Neural progenitor cell (in vitro differentiated cells): ENCODE measurements around the gene PRRT1B. TPM values are rescaled to one million over a fixed set of nuclear protein-coding genes. Genes with fewer than 3 reads are reported as not detected.

Experiments
- DNase-seq: peaks from one replicate; pipeline ENCODE4 v3.0.0-alpha.2; 2016; ENCODE audit warnings: low spot score
- H2AFZ ChIP-seq: fragments of 200-600 bp; sonication (generic); replicated peaks from 2 replicates; pipeline ENCODE4 v1.6.1; 2016; ENCODE audit warnings: antibody characterized with exemption
- H3F3A ChIP-seq: fragments of 200-600 bp; sonication (generic); 2 replicates; pipeline ENCODE4 v1.6.1; 2016; ENCODE audit warnings: antibody characterized with exemption, low read depth
- H3K27ac ChIP-seq: fragments of 200-600 bp; sonication (generic); 2 replicates; pipeline ENCODE4 v1.5.1; 2016; ENCODE audit warnings: mild to moderate bottlenecking
- H3K27me3 ChIP-seq: fragments of 200-600 bp; sonication (generic); 2 replicates; pipeline ENCODE4 v1.6.1; 2016; ENCODE audit warnings: mild to moderate bottlenecking, moderate library complexity
- H3K36me3 ChIP-seq: fragments of 200-600 bp; sonication (generic); 2 replicates; pipeline ENCODE4 v1.5.1; 2016
- H3K4me1 ChIP-seq: fragments of 200-600 bp; sonication (generic); 2 replicates; pipeline ENCODE4 v1.6.1; 2016; ENCODE audit warnings: mixed run types
- H3K4me2 ChIP-seq: fragments of 200-600 bp; sonication (generic); 2 replicates; pipeline ENCODE4 v1.6.1; 2016
- H3K4me3 ChIP-seq: fragments of 200-600 bp; sonication (generic); 2 replicates; pipeline ENCODE4 v1.5.1; 2016
- H3K79me2 ChIP-seq: fragments of 200-600 bp; sonication (generic); 2 replicates; pipeline ENCODE4 v1.6.1; 2016; ENCODE audit warnings: low read depth
- H3K9ac ChIP-seq: fragments of 200-600 bp; sonication (generic); 2 replicates; pipeline ENCODE4 v1.6.1; 2016
- H3K9me3 ChIP-seq: fragments of 200-600 bp; sonication (generic); 2 replicates; pipeline ENCODE4 v1.5.1; 2016; ENCODE audit warnings: low read depth
- H4K20me1 ChIP-seq: fragments of 200-600 bp; sonication (generic); 2 replicates; pipeline ENCODE4 v1.6.1; 2016; ENCODE audit warnings: low read depth
- H3K27ac Mint-ChIP-seq: 3 replicates; pipeline ENCODE4 v1.8.0; 2021; ENCODE audit warnings: mixed read lengths
- H3K27me3 Mint-ChIP-seq: 2 replicates; pipeline ENCODE4 v1.8.0; 2022; ENCODE audit warnings: low read depth, mild to moderate bottlenecking, inconsistent platforms, moderate library complexity, mixed read lengths; ENCODE audit not compliant: insufficient read depth
- H3K36me3 Mint-ChIP-seq: 3 replicates; pipeline ENCODE4 v1.8.0; 2021; ENCODE audit warnings: mixed read lengths
- H3K4me1 Mint-ChIP-seq: 3 replicates; pipeline ENCODE4 v1.8.0; 2021; ENCODE audit warnings: mixed read lengths
- H3K4me3 Mint-ChIP-seq: 3 replicates; pipeline ENCODE4 v1.8.0; 2021; ENCODE audit warnings: mild to moderate bottlenecking, moderate library complexity, mixed read lengths
- H3K9me3 Mint-ChIP-seq: 3 replicates; pipeline ENCODE4 v1.8.0; 2020; ENCODE audit warnings: mixed read lengths
- EZH2 ChIP-seq: fragments of 200-600 bp; sonication (generic); IDR thresholded peaks from 2 replicates; pipeline ENCODE4 v1.6.1; 2017; ENCODE audit warnings: antibody characterized with exemption, mild to moderate bottlenecking, moderate library complexity
- EZH2phosphoT487 ChIP-seq: fragments of 200-600 bp; sonication (generic); IDR thresholded peaks from 2 replicates; pipeline ENCODE4 v1.6.1; 2017; ENCODE audit warnings: antibody characterized with exemption
- total RNA-seq: library from RNA; depleted of rRNA; stranded (reverse); fragments of >200 nt; gene quantifications from 2 replicates; pipeline ENCODE4 v1.2.3, GENCODE V29; 2015; ENCODE audit warnings: low replicate concordance
- TF ChIP-seq, protein P1 (sequence below): fragments of 200-600 bp; sonication (generic); IDR thresholded peaks from 2 replicates; pipeline ENCODE4 v1.5.1; 2017; ENCODE audit warnings: antibody characterized with exemption, mild to moderate bottlenecking

The PRRT1B gene
- total RNA-seq, 1 donor from 2014 or later = not detected

DNA sequence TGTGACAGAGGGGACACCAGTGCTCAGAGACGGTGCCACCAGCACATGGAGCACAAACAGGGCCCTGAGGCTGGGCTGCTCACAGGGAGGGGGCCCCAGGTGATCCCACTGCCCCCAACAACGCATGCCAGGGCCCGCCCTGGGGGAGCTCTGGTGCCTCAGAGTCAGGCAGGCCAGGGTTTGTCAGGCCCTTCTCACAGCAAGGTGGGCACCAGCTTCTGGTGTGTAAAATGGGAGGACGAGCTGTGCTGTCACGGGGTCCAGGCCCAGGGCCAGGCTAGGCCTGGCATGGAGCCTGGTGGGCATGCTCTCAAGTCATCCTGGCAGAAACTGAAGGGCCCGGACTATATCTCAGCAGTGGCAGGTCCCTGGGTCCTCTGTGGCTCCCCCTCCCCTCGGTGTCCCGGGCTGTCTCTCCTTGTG lies 34.5 kb downstream of the PRRT1B start:
- Histone ChIP-seq H3K79me2 (no peaks in the 10 kb centered on the region), H3K36me3 (no peaks in the 10 kb centered on the region)
- H3K4me1 Mint-ChIP-seq = no peaks in the 10 kb centered on the region

GRCh38 chr9:131580358-131580757 lies 35.0 kb downstream of the PRRT1B start:
- no peaks in the 10 kb centered on the region for H3K4me1 Mint-ChIP-seq

More for the DNA sequence above, 34.5 kb downstream of the PRRT1B start:
- Mint-ChIP-seq H3K9me3 (no peaks in the 10 kb centered on the region), H3K4me3 (no peak overlapping the region), H3K27ac (no peak overlapping the region), H3K27me3 (peaks cover 3% of the 10 kb centered on the region), H3K36me3 (peaks cover 14% of the 10 kb centered on the region)
- no peaks in the 10 kb centered on the region for H3F3A ChIP-seq
- DNase-seq = no peak
- no peak overlapping the region for H2AFZ ChIP-seq
- H3K9ac ChIP-seq = no peak overlapping the region
- H3K27me3 ChIP-seq = no peaks in the 10 kb centered on the region
- no peaks in the 10 kb centered on the region for H3K4me1 ChIP-seq
- H3K4me2 ChIP-seq = no peak overlapping the region
- no peaks in the 10 kb centered on the region for H3K9me3 ChIP-seq
- H3K27ac ChIP-seq = no peak overlapping the region
- TF ChIP-seq EZH2 = no peak
- no peak for TF ChIP-seq EZH2phosphoT487
- TF ChIP-seq, protein P1, sequence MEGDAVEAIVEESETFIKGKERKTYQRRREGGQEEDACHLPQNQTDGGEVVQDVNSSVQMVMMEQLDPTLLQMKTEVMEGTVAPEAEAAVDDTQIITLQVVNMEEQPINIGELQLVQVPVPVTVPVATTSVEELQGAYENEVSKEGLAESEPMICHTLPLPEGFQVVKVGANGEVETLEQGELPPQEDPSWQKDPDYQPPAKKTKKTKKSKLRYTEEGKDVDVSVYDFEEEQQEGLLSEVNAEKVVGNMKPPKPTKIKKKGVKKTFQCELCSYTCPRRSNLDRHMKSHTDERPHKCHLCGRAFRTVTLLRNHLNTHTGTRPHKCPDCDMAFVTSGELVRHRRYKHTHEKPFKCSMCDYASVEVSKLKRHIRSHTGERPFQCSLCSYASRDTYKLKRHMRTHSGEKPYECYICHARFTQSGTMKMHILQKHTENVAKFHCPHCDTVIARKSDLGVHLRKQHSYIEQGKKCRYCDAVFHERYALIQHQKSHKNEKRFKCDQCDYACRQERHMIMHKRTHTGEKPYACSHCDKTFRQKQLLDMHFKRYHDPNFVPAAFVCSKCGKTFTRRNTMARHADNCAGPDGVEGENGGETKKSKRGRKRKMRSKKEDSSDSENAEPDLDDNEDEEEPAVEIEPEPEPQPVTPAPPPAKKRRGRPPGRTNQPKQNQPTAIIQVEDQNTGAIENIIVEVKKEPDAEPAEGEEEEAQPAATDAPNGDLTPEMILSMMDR = no peak
- no peaks in the 10 kb centered on the region for H4K20me1 ChIP-seq
- no peak overlapping the region for H3K4me3 ChIP-seq

DNA sequence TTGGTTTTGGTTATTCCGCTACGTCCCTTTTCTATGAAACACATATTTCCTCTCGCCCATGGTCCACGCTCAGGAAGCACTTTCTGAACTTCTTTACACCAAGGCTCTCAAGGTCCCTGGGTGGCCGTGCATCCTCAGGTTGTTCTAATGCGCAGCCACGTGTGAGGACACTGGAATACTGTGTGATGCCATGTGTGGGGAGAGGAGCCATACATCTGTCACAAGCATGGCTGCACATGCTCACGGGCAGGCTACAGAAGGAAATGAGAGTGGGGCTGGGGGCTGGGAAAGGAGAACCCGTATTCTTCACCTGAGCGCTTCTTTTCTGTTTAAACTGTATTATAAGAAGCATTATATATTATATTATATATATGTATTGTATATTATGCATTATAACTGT lies 36.7 kb downstream of the PRRT1B start:
- DNase-seq = no peak
- Histone ChIP-seq H3K27me3 (no peaks in the 10 kb centered on the region), H3K4me3 (no peak overlapping the region), H3K9me3 (no peaks in the 10 kb centered on the region), H4K20me1 (no peaks in the 10 kb centered on the region), H3F3A (no peaks in the 10 kb centered on the region), H3K27ac (no peak overlapping the region), H3K79me2 (no peaks in the 10 kb centered on the region), H3K36me3 (no peaks in the 10 kb centered on the region), H3K4me2 (no peak overlapping the region), H3K9ac (no peak overlapping the region), H2AFZ (no peak overlapping the region), H3K4me1 (no peaks in the 10 kb centered on the region)
- H3K27ac Mint-ChIP-seq = no peak overlapping the region
- no peaks in the 10 kb centered on the region for H3K4me1 Mint-ChIP-seq
- TF ChIP-seq EZH2phosphoT487 (no peak), EZH2 (no peak)
- TF ChIP-seq, protein P1 = no peak
- no peak overlapping the region for H3K4me3 Mint-ChIP-seq
- H3K9me3 Mint-ChIP-seq = no peaks in the 10 kb centered on the region
- H3K27me3 Mint-ChIP-seq = peaks cover 5% of the 10 kb centered on the region
- H3K36me3 Mint-ChIP-seq = peaks cover 15% of the 10 kb centered on the region

More at GRCh38 chr9:131580358-131580757, 35.0 kb downstream of the PRRT1B start:
- H3K79me2 ChIP-seq = no peaks in the 10 kb centered on the region
- H3K4me3 ChIP-seq = no peak overlapping the region
- no peak overlapping the region for H3K9ac ChIP-seq
- H3F3A ChIP-seq = no peaks in the 10 kb centered on the region
- Mint-ChIP-seq H3K27ac (no peak overlapping the region), H3K4me3 (no peak overlapping the region), H3K36me3 (peaks cover 14% of the 10 kb centered on the region), H3K27me3 (peaks cover 3% of the 10 kb centered on the region), H3K9me3 (no peaks in the 10 kb centered on the region)
- no peak for DNase-seq
- H3K4me2 ChIP-seq = no peak overlapping the region
- H3K4me1 ChIP-seq = no peaks in the 10 kb centered on the region
- no peak overlapping the region for H3K27ac ChIP-seq
- H2AFZ ChIP-seq = no peak overlapping the region
- H4K20me1 ChIP-seq = no peaks in the 10 kb centered on the region
- H3K36me3 ChIP-seq = no peaks in the 10 kb centered on the region
- no peaks in the 10 kb centered on the region for H3K27me3 ChIP-seq
- no peaks in the 10 kb centered on the region for H3K9me3 ChIP-seq
- TF ChIP-seq, protein P1 = no peak
- TF ChIP-seq EZH2 (no peak), EZH2phosphoT487 (no peak)
